CD4-positive, alpha-beta memory T cell (primary cell): ENCODE data around the gene RIMBP2. TPM values are rescaled to one million over a fixed set of nuclear protein-coding genes. Genes with fewer than 3 reads are reported as not detected.

Source experiments
- CTCF ChIA-PET: fragments of 350-600 bp; sonication (Branson Sonifier 250); formaldehyde crosslinking; loops from one replicate; lab custom pipeline; 2021; ENCODE audit warnings: inconsistent platforms; ENCODE audit not compliant: partially characterized antibody; lab: Charles Lee
- POLR2A ChIA-PET: fragments of 350-600 bp; sonication (Branson Sonifier 250); formaldehyde crosslinking; loops from one replicate; lab custom pipeline; 2021; ENCODE audit not compliant: partially characterized antibody; lab: Charles Lee
- DNase-seq, 5 donors: peaks; one replicate each; pipeline versions ENCODE4 v3.0.0 to v3.0.0-alpha.2; 2020 to 2022; ENCODE audit warnings: mixed read lengths in 1 of 5
- H3K27ac ChIP-seq: one replicate; pipeline ENCODE4 v1.7.0; 2013; ENCODE audit warnings: low read depth, low read length
- H3K27me3 ChIP-seq: 2 replicates; pipeline ENCODE4 v1.7.0; 2013; ENCODE audit warnings: mild to moderate bottlenecking, low read length, moderate library complexity; ENCODE audit not compliant: insufficient read depth
- H3K36me3 ChIP-seq: 2 replicates; pipeline ENCODE4 v1.7.0; 2013; ENCODE audit warnings: mild to moderate bottlenecking, low read length, moderate library complexity; ENCODE audit not compliant: insufficient read depth
- H3K4me1 ChIP-seq: 2 replicates; pipeline ENCODE4 v1.7.0; 2013; ENCODE audit warnings: mild to moderate bottlenecking, low read length, moderate library complexity; ENCODE audit not compliant: insufficient read depth
- H3K4me3 ChIP-seq, 2 donors: one replicate each; pipeline ENCODE4 v1.7.0; 2013; ENCODE audit warnings: low read length in 2 of 2, mild to moderate bottlenecking in 1 of 2
- H3K9me3 ChIP-seq, 2 donors: one replicate each; pipeline ENCODE4 v1.7.0; 2013; ENCODE audit warnings: low read length in 2 of 2, control low read depth in 1 of 2; ENCODE audit not compliant: control insufficient read depth in 1 of 2
- H3K27ac Mint-ChIP-seq, 7 donors: one replicate each; pipeline ENCODE4 v1.8.0; 2020 to 2021; ENCODE audit warnings: mixed read lengths in 7 of 7, mild to moderate bottlenecking in 6 of 7, inconsistent platforms in 3 of 7, moderate library complexity in 3 of 7
- H3K27me3 Mint-ChIP-seq, 2 donors: one replicate each; pipeline ENCODE4 v1.8.0; 2020 to 2021; ENCODE audit warnings: mixed read lengths in 2 of 2
- H3K36me3 Mint-ChIP-seq, 2 donors: one replicate each; pipeline ENCODE4 v1.8.0; 2020 to 2021; ENCODE audit warnings: mixed read lengths in 2 of 2, inconsistent platforms in 1 of 2, mild to moderate bottlenecking in 1 of 2
- H3K4me1 Mint-ChIP-seq, 4 donors: one replicate each; pipeline ENCODE4 v1.8.0; 2020 to 2021; ENCODE audit warnings: mixed read lengths in 4 of 4, mild to moderate bottlenecking in 1 of 4
- H3K4me3 Mint-ChIP-seq, 8 donors: one replicate each; pipeline ENCODE4 v1.8.0; 2020 to 2021; ENCODE audit warnings: mixed read lengths in 8 of 8, mild to moderate bottlenecking in 7 of 8, moderate library complexity in 6 of 8, inconsistent platforms in 3 of 8
- H3K9me3 Mint-ChIP-seq, 8 donors: one replicate each; pipeline ENCODE4 v1.8.0; 2020 to 2021; ENCODE audit warnings: mixed read lengths in 8 of 8, mild to moderate bottlenecking in 5 of 8, inconsistent platforms in 3 of 8, moderate library complexity in 1 of 8
- intact Hi-C: fragments of 100-400 bp; cut with micrococcal nuclease; formaldehyde crosslinking; loops from one replicate; pipeline ENCODE4 v1.15.1; 2023
- polyA plus RNA-seq, 2 donors: library from polyadenylated mRNA; unstranded; fragments of 300-500 nt; fragmentation: Illumina TruSeq; gene quantifications; one replicate each; pipeline ENCODE4 v1.2.3, GENCODE V29; 2021
- total RNA-seq, 2 experiments: library from RNA; stranded (reverse); gene quantifications; one replicate each; pipeline ENCODE4 v1.2.3, GENCODE V29; 2021

Gene RIMBP2
- total and polyA plus RNA-seq, 4 experiments from 2014 or later = 0.20 TPM; not detected in 3

DNA sequence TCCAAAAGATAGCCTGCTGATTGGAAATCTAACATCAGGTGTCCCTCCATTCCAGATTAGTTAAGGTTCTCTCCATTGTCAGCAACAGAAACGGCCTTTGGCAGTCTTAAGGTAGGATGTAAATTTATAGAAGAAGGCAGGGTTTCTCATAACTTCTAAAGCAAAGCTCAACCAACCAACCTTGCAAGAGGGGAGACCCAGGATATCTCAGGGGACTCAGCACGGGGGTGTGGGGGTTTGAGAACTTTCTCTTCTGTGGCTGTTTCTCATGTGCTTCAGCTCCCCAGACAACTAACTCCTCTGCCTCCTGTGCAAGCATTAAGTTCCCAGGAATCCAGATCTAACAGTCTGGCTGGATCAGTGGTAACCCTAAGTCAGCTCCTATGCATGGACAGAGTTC is 148.1 kb downstream of the RIMBP2 start:
- Histone ChIP-seq H3K9me3 (no peaks in the 10 kb centered on the region), H3K36me3 (no peaks in the 10 kb centered on the region), H3K27ac (no peak overlapping the region), H3K4me1 (no peaks in the 10 kb centered on the region), H3K4me3 (no peak overlapping the region), H3K27me3 (no peaks in the 10 kb centered on the region)
- Mint-ChIP-seq H3K4me3 (no peak overlapping the region), H3K9me3 (peaks cover 4 to 19% (median 11%) of the 10 kb centered on the region in 8 donors), H3K27me3 (no peaks in the 10 kb centered on the region), H3K27ac (no peak overlapping the region), H3K36me3 (no peaks in the 10 kb centered on the region), H3K4me1 (no peaks in the 10 kb centered on the region)
- intact Hi-C loops = no loop called here
- ChIA-PET POLR2A (no interaction called here), CTCF (no interaction called here)
- DNase-seq = no peak

DNA sequence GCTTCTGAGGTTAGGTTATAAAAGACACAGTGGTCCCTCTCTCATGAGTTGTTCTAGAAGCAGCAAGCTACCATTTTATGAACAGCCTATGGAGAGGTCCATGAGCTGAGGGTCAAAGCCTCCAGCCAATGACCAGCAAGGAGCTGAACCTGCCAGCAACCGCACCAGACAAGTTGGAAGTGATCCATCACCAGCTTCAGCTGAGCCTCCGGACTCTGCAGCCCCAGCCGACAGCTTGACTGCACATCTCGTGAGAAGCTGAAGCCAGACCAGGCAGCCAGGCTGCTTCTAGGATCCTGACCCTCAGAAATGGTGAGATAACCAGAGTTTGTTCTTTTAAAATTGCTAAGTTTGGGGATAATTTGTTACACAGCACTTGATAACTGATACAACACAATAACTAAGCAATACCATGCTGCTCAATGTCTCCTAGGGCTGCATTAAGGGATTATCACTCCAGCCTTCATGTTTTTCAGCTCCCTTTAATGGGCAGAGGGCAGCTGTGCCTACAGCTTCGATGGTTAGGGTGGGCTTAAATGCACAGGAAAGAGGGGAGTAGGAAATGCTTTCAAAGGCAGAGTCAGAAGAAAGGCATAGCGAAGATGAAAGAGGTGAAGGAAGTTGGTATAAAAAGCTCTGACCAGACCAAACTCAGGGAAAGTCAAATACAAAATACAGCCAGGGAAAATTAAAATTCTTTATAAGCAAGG is 149.5 kb downstream of the RIMBP2 start:
- ChIA-PET POLR2A (no interaction called here), CTCF (no interaction called here)
- H3K36me3 ChIP-seq = no peaks in the 10 kb centered on the region
- H3K9me3 ChIP-seq = no peaks in the 10 kb centered on the region
- H3K4me3 ChIP-seq = no peak overlapping the region
- Mint-ChIP-seq H3K9me3 (peaks cover 4 to 19% (median 11%) of the 10 kb centered on the region in 8 donors), H3K27me3 (no peaks in the 10 kb centered on the region), H3K27ac (no peak overlapping the region), H3K36me3 (no peaks in the 10 kb centered on the region), H3K4me3 (no peak overlapping the region), H3K4me1 (no peaks in the 10 kb centered on the region)
- no peak for DNase-seq
- no peak overlapping the region for H3K27ac ChIP-seq
- no peaks in the 10 kb centered on the region for H3K4me1 ChIP-seq
- no peaks in the 10 kb centered on the region for H3K27me3 ChIP-seq
- intact Hi-C loops = no loop called here

- H3K9me3 ChIP-seq = no peaks in the 10 kb centered on the region
- no peaks in the 10 kb centered on the region for H3K4me1 Mint-ChIP-seq
- no peaks in the 10 kb centered on the region for H3K27me3 ChIP-seq
- no peak overlapping the region for H3K4me3 Mint-ChIP-seq
- no peak for DNase-seq
- no peaks in the 10 kb centered on the region for H3K36me3 Mint-ChIP-seq
- H3K27me3 Mint-ChIP-seq = peaks cover 0 to 2% of the 10 kb centered on the region in 2 donors
- peaks cover 4 to 19% (median 11%) of the 10 kb centered on the region in 8 donors for H3K9me3 Mint-ChIP-seq
- POLR2A ChIA-PET = no interaction called here
- no peaks in the 10 kb centered on the region for H3K4me1 ChIP-seq
- H3K36me3 ChIP-seq = no peaks in the 10 kb centered on the region
- CTCF ChIA-PET = no interaction called here
- no peak overlapping the region for H3K27ac Mint-ChIP-seq
- intact Hi-C loops = no loop called here
- H3K4me3 ChIP-seq = no peak overlapping the region
- no peak overlapping the region for H3K27ac ChIP-seq
Measured at GRCh38 chr12:130565189-130565588, 150.9 kb downstream of the RIMBP2 start.

GRCh38 chr12:130563323-130563722 is 152.8 kb downstream of the RIMBP2 start:
- H3K27ac ChIP-seq = no peak overlapping the region
- H3K27ac Mint-ChIP-seq = no peak overlapping the region
- no peaks in the 10 kb centered on the region for H3K27me3 ChIP-seq
- peaks cover 4 to 19% (median 11%) of the 10 kb centered on the region in 8 donors for H3K9me3 Mint-ChIP-seq
- peaks cover 0 to 2% of the 10 kb centered on the region in 2 donors for H3K27me3 Mint-ChIP-seq
- no peaks in the 10 kb centered on the region for H3K9me3 ChIP-seq
- H3K36me3 ChIP-seq = no peaks in the 10 kb centered on the region
- POLR2A ChIA-PET = no interaction called here
- CTCF ChIA-PET = no interaction called here
- DNase-seq = no peak
- intact Hi-C loops = no loop called here
- no peak overlapping the region for H3K4me3 Mint-ChIP-seq
- H3K4me1 ChIP-seq = no peaks in the 10 kb centered on the region
- no peaks in the 10 kb centered on the region for H3K4me1 Mint-ChIP-seq
- H3K36me3 Mint-ChIP-seq = no peaks in the 10 kb centered on the region
- no peak overlapping the region for H3K4me3 ChIP-seq

DNA sequence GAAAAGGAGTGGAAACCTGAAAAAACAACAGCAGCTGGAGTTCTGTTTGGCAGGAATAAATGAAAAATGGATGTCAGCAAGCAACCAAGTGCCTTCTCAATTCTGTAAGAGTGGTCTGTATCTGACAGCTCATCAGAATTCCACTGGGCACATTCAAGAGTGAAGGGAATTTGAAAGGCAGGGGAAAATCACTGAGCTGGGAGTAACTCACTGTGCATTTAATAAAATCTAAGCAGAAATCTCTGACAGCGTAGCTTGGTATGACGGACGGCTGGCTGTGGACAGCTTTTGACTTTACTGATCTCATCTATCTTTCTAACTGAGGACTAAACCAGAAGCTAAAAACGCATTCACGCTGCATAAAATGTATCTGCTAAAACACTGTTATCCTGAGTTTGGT is 153.4 kb downstream of the RIMBP2 start:
- POLR2A ChIA-PET = no interaction called here
- intact Hi-C loops = no loop called here

DNA sequence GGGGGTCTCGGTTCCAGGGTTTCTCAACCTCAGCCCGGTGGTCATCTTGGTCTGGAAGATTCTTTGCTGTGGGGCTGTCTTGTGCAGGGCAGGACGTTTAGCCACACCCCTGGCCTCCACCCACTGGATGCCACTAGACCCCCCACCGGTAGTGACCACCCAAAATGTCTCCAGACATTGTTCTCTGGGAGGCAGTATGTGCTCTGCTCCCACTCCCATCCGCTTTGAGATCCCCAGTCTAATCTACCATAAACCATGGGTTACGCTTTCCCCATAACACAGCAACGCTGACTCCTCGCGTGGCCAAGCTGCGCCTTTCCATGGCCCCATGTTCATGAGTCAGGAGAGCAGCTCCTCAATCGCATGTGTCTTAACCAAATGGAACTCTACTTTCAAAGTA is 155.8 kb downstream of the RIMBP2 start:
- Mint-ChIP-seq H3K4me1 (no peaks in the 10 kb centered on the region), H3K4me3 (no peak overlapping the region), H3K9me3 (peaks cover 2 to 10% (median 8%) of the 10 kb centered on the region in 8 donors), H3K27me3 (peaks cover 0 to 3% of the 10 kb centered on the region in 2 donors), H3K36me3 (no peaks in the 10 kb centered on the region), H3K27ac (peak overlapping the region in 1 of 7 donors; percentile 23)
- ChIA-PET CTCF (no interaction called here), POLR2A (no interaction called here)
- intact Hi-C loops = no loop called here
- DNase-seq = no peak
- no peaks in the 10 kb centered on the region for H3K9me3 ChIP-seq
- H3K27me3 ChIP-seq = no peaks in the 10 kb centered on the region
- no peaks in the 10 kb centered on the region for H3K36me3 ChIP-seq
- H3K4me1 ChIP-seq = no peaks in the 10 kb centered on the region
- no peak overlapping the region for H3K4me3 ChIP-seq
- H3K27ac ChIP-seq = no peak overlapping the region

More for the DNA sequence above, 153.4 kb downstream of the RIMBP2 start:
- Mint-ChIP-seq H3K27ac (no peak overlapping the region), H3K9me3 (peaks cover 4 to 19% (median 11%) of the 10 kb centered on the region in 8 donors), H3K4me3 (no peak overlapping the region), H3K36me3 (no peaks in the 10 kb centered on the region), H3K4me1 (no peaks in the 10 kb centered on the region), H3K27me3 (peaks cover 0 to 2% of the 10 kb centered on the region in 2 donors)
- H3K4me1 ChIP-seq = no peaks in the 10 kb centered on the region
- H3K36me3 ChIP-seq = no peaks in the 10 kb centered on the region
- H3K9me3 ChIP-seq = no peaks in the 10 kb centered on the region
- CTCF ChIA-PET = no interaction called here
- H3K27ac ChIP-seq = no peak overlapping the region
- H3K27me3 ChIP-seq = no peaks in the 10 kb centered on the region
- H3K4me3 ChIP-seq = no peak overlapping the region
- no peak for DNase-seq

DNA sequence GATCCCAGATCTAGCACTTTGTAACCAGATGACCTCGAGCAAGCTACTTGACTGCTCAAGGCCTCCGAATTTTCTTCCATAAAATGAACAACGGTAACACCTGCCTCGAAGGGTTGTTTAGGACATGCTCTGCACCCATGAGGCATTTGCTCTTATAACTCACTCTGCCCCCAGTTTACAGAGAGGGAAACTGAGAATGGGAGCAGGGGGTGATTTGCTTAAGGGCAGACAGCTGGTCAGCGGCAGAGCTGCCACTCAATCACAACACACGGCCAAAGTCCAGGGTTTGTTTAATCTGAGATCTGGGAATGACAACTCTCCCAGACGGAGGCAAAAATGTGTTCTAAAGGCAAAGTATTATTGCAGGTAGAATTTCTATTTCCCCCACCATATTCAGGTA is 156.3 kb downstream of the RIMBP2 start:
- POLR2A ChIA-PET = no interaction called here

More for the DNA sequence above, 156.3 kb downstream of the RIMBP2 start:
- Histone ChIP-seq H3K27ac (no peak overlapping the region), H3K9me3 (no peaks in the 10 kb centered on the region), H3K4me3 (no peak overlapping the region), H3K4me1 (no peaks in the 10 kb centered on the region), H3K27me3 (no peaks in the 10 kb centered on the region), H3K36me3 (no peaks in the 10 kb centered on the region)
- no peaks in the 10 kb centered on the region for H3K4me1 Mint-ChIP-seq
- no peak for DNase-seq
- H3K9me3 Mint-ChIP-seq = peaks cover 2 to 9% (median 7%) of the 10 kb centered on the region in 8 donors
- no peak overlapping the region for H3K4me3 Mint-ChIP-seq
- CTCF ChIA-PET = no interaction called here
- no peaks in the 10 kb centered on the region for H3K36me3 Mint-ChIP-seq
- intact Hi-C loops = no loop called here
- peaks cover 0 to 3% of the 10 kb centered on the region in 2 donors for H3K27me3 Mint-ChIP-seq
- no peak overlapping the region for H3K27ac Mint-ChIP-seq
